ENCODE results near the gene LRMDA. TPM values are rescaled to one million over a fixed set of nuclear protein-coding genes. Genes with fewer than 3 reads are reported as not detected.

Gene LRMDA
- total RNA-seq, 1 donor from 2014 or later = not detected

DNA sequence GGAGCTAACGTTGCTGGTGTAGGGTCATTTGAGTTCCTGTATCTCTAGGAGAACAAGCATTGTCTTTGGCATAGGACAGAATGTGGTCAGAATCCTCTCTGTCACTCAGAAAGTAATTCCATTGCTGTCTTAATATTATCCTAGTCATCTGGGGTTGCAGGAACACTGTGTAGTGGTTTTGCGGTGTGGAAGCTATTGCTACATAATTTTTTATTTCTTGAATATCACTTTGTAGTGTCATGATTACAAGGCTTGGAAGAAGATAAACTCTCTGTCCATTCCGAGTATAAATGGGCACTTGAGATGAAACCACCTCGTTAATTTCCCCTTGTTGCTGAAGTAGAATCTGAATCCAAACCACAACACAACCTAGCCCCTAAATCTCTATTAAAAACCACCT, 919.2 kb downstream of the LRMDA start:
- TF ChIP-seq, protein P1, sequence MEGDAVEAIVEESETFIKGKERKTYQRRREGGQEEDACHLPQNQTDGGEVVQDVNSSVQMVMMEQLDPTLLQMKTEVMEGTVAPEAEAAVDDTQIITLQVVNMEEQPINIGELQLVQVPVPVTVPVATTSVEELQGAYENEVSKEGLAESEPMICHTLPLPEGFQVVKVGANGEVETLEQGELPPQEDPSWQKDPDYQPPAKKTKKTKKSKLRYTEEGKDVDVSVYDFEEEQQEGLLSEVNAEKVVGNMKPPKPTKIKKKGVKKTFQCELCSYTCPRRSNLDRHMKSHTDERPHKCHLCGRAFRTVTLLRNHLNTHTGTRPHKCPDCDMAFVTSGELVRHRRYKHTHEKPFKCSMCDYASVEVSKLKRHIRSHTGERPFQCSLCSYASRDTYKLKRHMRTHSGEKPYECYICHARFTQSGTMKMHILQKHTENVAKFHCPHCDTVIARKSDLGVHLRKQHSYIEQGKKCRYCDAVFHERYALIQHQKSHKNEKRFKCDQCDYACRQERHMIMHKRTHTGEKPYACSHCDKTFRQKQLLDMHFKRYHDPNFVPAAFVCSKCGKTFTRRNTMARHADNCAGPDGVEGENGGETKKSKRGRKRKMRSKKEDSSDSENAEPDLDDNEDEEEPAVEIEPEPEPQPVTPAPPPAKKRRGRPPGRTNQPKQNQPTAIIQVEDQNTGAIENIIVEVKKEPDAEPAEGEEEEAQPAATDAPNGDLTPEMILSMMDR (IDR thresholded peaks at IDR 0.05) = no peak
- Mint-ChIP-seq H3K36me3 (ENCODE audit: low read depth) (no peaks in the 10 kb centered on the region), H3K9me3 (no peaks in the 10 kb centered on the region), H3K4me3 (no peak overlapping the region), H3K27me3 (no peaks in the 10 kb centered on the region), H3K4me1 (no peaks in the 10 kb centered on the region), H3K27ac (no peak overlapping the region)
- intact Hi-C loops (cut with micrococcal nuclease) = no loop called here
- CTCF ChIA-PET = no interaction called here
- no peak for DNase-seq
- POLR2A ChIA-PET = no interaction called here
- ATAC-seq (ENCODE audit: low read depth) = no peak

DNA sequence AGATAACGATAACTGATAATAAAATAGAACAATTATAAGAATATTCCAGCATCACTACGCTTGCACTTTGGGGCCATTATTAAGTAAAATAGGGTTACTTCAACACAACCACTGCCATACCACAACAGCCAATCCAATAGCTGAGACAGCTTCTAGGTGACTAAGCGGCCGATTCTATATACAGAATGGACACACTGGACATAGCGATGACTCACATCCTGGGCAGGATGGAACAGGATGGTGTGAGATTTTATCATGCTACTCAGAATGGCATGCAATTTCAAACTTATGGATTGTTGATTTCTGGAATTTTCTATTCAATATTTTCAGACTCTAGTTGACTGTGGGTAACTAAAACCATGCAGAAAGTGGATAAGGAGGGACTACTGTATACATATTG, 920.9 kb downstream of the LRMDA start:
- no peak for ATAC-seq (ENCODE audit: low read depth)
- ChIA-PET CTCF (no interaction called here), POLR2A (no interaction called here)
- H3K36me3 Mint-ChIP-seq (ENCODE audit: low read depth) = no peaks in the 10 kb centered on the region
- H3K27ac Mint-ChIP-seq = no peak overlapping the region
- H3K4me3 Mint-ChIP-seq = no peak overlapping the region
- no peaks in the 10 kb centered on the region for H3K27me3 Mint-ChIP-seq
- no peak for DNase-seq
- TF ChIP-seq, protein P1 (IDR thresholded peaks at IDR 0.05) = no peak
- intact Hi-C loops (cut with micrococcal nuclease) = no loop called here
- no peaks in the 10 kb centered on the region for H3K9me3 Mint-ChIP-seq
- H3K4me1 Mint-ChIP-seq = no peaks in the 10 kb centered on the region

DNA sequence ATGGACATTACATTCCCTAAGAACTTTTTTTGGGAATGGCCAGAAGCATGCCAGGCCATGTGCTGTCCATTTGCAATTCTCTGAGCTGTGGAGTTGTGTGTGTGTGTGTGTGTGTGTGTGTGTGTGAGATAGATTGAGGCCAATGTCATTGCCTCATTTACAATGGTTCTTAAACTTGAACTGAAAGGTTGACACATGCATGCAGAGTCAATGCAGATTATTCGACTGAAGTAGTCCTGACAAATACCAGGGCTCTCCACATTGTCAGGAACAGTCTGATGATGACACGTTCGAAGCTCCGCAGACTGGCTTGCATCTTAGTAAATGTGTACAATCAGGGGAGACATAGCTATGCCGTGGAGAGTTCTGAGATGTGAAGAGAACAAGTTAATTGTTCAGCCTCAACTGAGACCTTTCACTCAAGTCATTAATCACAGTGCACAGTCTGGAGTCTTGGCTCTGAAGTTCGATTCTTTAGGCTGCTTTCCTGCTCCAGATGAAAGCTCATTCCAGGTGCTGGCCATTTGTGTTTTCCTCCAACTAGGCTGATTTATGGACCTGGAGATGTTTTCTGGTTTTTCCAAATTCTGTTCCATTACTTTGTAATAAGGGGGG, 921.9 kb downstream of the LRMDA start:
- CTCF ChIA-PET = no interaction called here
- H3K9me3 Mint-ChIP-seq = no peaks in the 10 kb centered on the region

DNA sequence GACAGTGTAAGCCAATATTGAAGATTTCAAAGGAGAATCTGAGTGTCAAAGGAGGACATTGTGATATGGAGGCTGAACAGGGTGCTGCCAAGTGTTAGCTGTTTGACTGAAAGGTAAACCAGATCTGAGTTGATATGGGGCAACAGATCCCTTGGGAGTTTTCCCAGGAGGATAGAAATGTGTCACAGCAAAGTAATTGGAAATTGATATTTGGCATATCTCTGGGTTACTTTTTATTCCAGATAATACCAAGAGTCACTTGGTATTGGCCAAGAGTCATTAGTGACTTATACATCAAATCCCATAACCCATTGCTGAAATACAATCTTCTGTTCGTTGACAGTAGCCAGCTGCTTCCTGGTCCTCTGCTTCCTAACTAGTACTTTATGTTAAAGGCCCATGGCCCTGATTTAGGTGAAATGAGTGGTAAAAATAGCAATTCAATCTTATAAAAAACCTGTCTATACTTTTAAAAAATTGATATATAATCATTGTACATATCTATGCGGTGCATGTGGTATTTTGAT, 922.9 kb downstream of the LRMDA start:
- H3K36me3 Mint-ChIP-seq (ENCODE audit: low read depth) = no peaks in the 10 kb centered on the region
- TF ChIP-seq, protein P1 (IDR thresholded peaks at IDR 0.05) = no peak
- H3K4me3 Mint-ChIP-seq = no peak overlapping the region
- ChIA-PET CTCF (no interaction called here), POLR2A (no interaction called here)
- no peaks in the 10 kb centered on the region for H3K27me3 Mint-ChIP-seq
- DNase-seq = no peak
- intact Hi-C loops (cut with micrococcal nuclease) = no loop called here
- no peak for ATAC-seq (ENCODE audit: low read depth)
- no peaks in the 10 kb centered on the region for H3K4me1 Mint-ChIP-seq
- H3K27ac Mint-ChIP-seq = no peak overlapping the region
- no peaks in the 10 kb centered on the region for H3K9me3 Mint-ChIP-seq

More for the DNA sequence above, 921.9 kb downstream of the LRMDA start:
- Mint-ChIP-seq H3K4me1 (no peaks in the 10 kb centered on the region), H3K27me3 (no peaks in the 10 kb centered on the region), H3K27ac (no peak overlapping the region), H3K36me3 (ENCODE audit: low read depth) (no peaks in the 10 kb centered on the region), H3K4me3 (no peak overlapping the region)
- ATAC-seq (ENCODE audit: low read depth) (no peak), DNase-seq (no peak)
- TF ChIP-seq, protein P1 (IDR thresholded peaks at IDR 0.05) = no peak
- POLR2A ChIA-PET = no interaction called here
- intact Hi-C loops (cut with micrococcal nuclease) = no loop called here

DNA sequence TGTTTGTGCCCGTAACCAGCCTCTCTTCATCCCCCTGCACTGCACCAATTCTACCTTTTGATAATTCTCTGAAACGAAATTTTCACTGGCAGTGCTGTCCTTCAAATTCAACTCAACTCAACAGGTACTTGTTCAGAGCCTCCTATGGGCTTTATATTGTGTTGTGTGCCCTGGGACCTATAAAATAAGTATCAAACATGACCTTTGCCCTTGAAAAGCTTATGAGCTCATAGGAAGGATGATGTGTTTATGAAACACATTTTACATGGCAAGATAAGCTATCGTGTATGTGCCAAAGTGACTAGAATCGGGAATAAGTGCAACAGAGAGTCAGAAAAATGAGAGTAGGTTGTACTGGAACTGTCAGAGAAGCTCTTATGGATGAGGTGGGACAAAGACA, 923.5 kb downstream of the LRMDA start:
- CTCF ChIA-PET = no interaction called here
- Mint-ChIP-seq H3K27me3 (no peaks in the 10 kb centered on the region), H3K4me3 (no peak overlapping the region), H3K27ac (no peak overlapping the region), H3K9me3 (no peaks in the 10 kb centered on the region), H3K36me3 (ENCODE audit: low read depth) (no peaks in the 10 kb centered on the region), H3K4me1 (no peaks in the 10 kb centered on the region)
- DNase-seq (no peak), ATAC-seq (ENCODE audit: low read depth) (no peak)
- intact Hi-C loops (cut with micrococcal nuclease) = no loop called here
- POLR2A ChIA-PET = no interaction called here
- TF ChIP-seq, protein P1 (IDR thresholded peaks at IDR 0.05) = no peak

Measured in activated B cell treated with CpG ODN at 0.5 μM for 24 hours (primary cell).